GM23338 (cell line): ENCODE data around the gene RNF182. TPM values are rescaled to one million over a fixed set of nuclear protein-coding genes. Genes with fewer than 3 reads are reported as not detected.

Source experiments
- ATAC-seq: fragments of 200-7000 bp; cut with Tn5 transposase; 3 replicates; pipeline ENCODE4 v1.9.1; 2020
- DNase-seq: peaks from one replicate; pipeline ENCODE4 v3.0.0-alpha.2; 2015; ENCODE audit warnings: low spot score
- H2AFZ ChIP-seq: fragments of 200-600 bp; sonication (generic); 2 replicates; pipeline ENCODE4 v1.8.0; 2016; ENCODE audit warnings: antibody characterized with exemption, mild to moderate bottlenecking, moderate library complexity
- H3F3A ChIP-seq: fragments of 200-600 bp; sonication (generic); replicated peaks from 2 replicates; pipeline ENCODE4 v1.8.0; 2017; ENCODE audit warnings: antibody characterized with exemption, mixed run types, low read depth
- H3K27ac ChIP-seq: fragments of 200-600 bp; sonication (generic); 2 replicates; pipeline ENCODE4 v1.6.1; 2016; ENCODE audit warnings: low read depth
- H3K27me3 ChIP-seq: fragments of 200-600 bp; sonication (generic); 2 replicates; pipeline ENCODE4 v1.8.0; 2016; ENCODE audit warnings: mild to moderate bottlenecking, mixed run types, moderate library complexity; ENCODE audit not compliant: insufficient read depth
- H3K36me3 ChIP-seq: fragments of 200-600 bp; sonication (generic); 2 replicates; pipeline ENCODE4 v1.8.0; 2016; ENCODE audit warnings: mild to moderate bottlenecking; ENCODE audit not compliant: insufficient read depth
- H3K4me1 ChIP-seq: fragments of 200-600 bp; sonication (generic); 2 replicates; pipeline ENCODE4 v1.8.0; 2016; ENCODE audit warnings: mild to moderate bottlenecking, moderate library complexity; ENCODE audit not compliant: insufficient read depth
- H3K4me2 ChIP-seq: fragments of 200-600 bp; sonication (generic); 2 replicates; pipeline ENCODE4 v1.7.1; 2017; ENCODE audit warnings: mixed run types
- H3K4me3 ChIP-seq: fragments of 200-600 bp; sonication (generic); 2 replicates; pipeline ENCODE4 v1.6.1; 2016; ENCODE audit warnings: mixed run types
- H3K79me2 ChIP-seq: fragments of 200-600 bp; sonication (generic); replicated peaks from 2 replicates; pipeline ENCODE4 v1.8.0; 2017; ENCODE audit warnings: mild to moderate bottlenecking; ENCODE audit not compliant: insufficient read depth
- H3K9me2 ChIP-seq: fragments of 200-600 bp; sonication (generic); 2 replicates; pipeline ENCODE4 v1.8.0; 2017; ENCODE audit not compliant: insufficient read depth
- H4K20me1 ChIP-seq: fragments of 200-600 bp; sonication (generic); replicated peaks from 2 replicates; pipeline ENCODE4 v1.8.0; 2017; ENCODE audit warnings: mild to moderate bottlenecking; ENCODE audit not compliant: insufficient read depth
- H3K27ac Mint-ChIP-seq: 2 replicates; pipeline ENCODE4 v1.8.0; 2020; ENCODE audit warnings: inconsistent platforms, mild to moderate bottlenecking, moderate library complexity, mixed read lengths
- H3K27me3 Mint-ChIP-seq: 3 replicates; pipeline ENCODE4 v1.8.0; 2022; ENCODE audit warnings: low read depth, mild to moderate bottlenecking, moderate library complexity, mixed read lengths, inconsistent platforms; ENCODE audit not compliant: insufficient read depth, poor library complexity
- H3K36me3 Mint-ChIP-seq: 3 replicates; pipeline ENCODE4 v1.8.0; 2021; ENCODE audit warnings: low read depth, mild to moderate bottlenecking, inconsistent platforms, moderate library complexity, mixed read lengths
- H3K4me1 Mint-ChIP-seq: 3 replicates; pipeline ENCODE4 v1.8.0; 2020; ENCODE audit warnings: mild to moderate bottlenecking, inconsistent platforms, mixed read lengths
- H3K4me3 Mint-ChIP-seq: 3 replicates; pipeline ENCODE4 v1.8.0; 2021; ENCODE audit warnings: moderate library complexity, mild to moderate bottlenecking, inconsistent platforms, mixed read lengths
- H3K9me3 Mint-ChIP-seq: 3 replicates; pipeline ENCODE4 v1.8.0; 2020; ENCODE audit warnings: moderate library complexity, mild to moderate bottlenecking, inconsistent platforms, mixed read lengths
- CREB1 ChIP-seq: fragments of 250-450 bp; sonication (Bioruptor Pico); IDR thresholded peaks from 2 replicates; pipeline ENCODE4 v1.5.0; 2020; ENCODE audit warnings: low read depth, mild to moderate bottlenecking, moderate library complexity
- CTCF ChIP-seq, 2 experiments: fragments of 200-600 bp in 1 of 2; sonication (generic) in 1 of 2; conservative IDR thresholded peaks; 2 replicates each; pipeline versions ENCODE4 v1.5.1 to v1.6.1; 2016 to 2017; ENCODE audit warnings: antibody characterized with exemption in 2 of 2, low read depth in 2 of 2, mild to moderate bottlenecking in 2 of 2, moderate library complexity in 1 of 2
- ETS1 ChIP-seq: IDR thresholded peaks from 2 replicates; pipeline ENCODE4 v1.6.1; 2016; ENCODE audit warnings: antibody characterized with exemption
- EZH2 ChIP-seq: fragments of 200-600 bp; sonication (generic); IDR thresholded peaks from one replicate; pipeline ENCODE4 v1.8.0; 2017; ENCODE audit warnings: antibody characterized with exemption, mild to moderate bottlenecking, low read depth; ENCODE audit not compliant: unreplicated experiment
- EZH2phosphoT487 ChIP-seq: fragments of 200-600 bp; sonication (generic); IDR thresholded peaks from one replicate; pipeline ENCODE4 v1.8.1; 2018; ENCODE audit warnings: antibody characterized with exemption; ENCODE audit not compliant: unreplicated experiment
- JUNB ChIP-seq: IDR thresholded peaks from one replicate; pipeline ENCODE4 v1.6.1; 2016; ENCODE audit warnings: antibody characterized with exemption; ENCODE audit not compliant: unreplicated experiment
- NANOG ChIP-seq: IDR thresholded peaks from 2 replicates; pipeline ENCODE4 v1.6.1; 2016; ENCODE audit warnings: antibody characterized with exemption, borderline replicate concordance
- POLR2AphosphoS5 ChIP-seq: IDR thresholded peaks from 2 replicates; pipeline ENCODE4 v1.6.1; 2016; ENCODE audit warnings: antibody characterized with exemption, low read depth
- REST ChIP-seq: IDR thresholded peaks from one replicate; pipeline ENCODE4 v1.6.1; 2018; ENCODE audit warnings: antibody characterized with exemption; ENCODE audit not compliant: unreplicated experiment
- STAT1 ChIP-seq: IDR thresholded peaks from one replicate; pipeline ENCODE4 v1.6.1; 2016; ENCODE audit warnings: antibody characterized with exemption; ENCODE audit not compliant: unreplicated experiment
- ZNF114 ChIP-seq: fragments of 250-450 bp; sonication (Bioruptor Pico); IDR thresholded peaks from 2 replicates; pipeline ENCODE4 v1.5.0; 2020; ENCODE audit warnings: mild to moderate bottlenecking, moderate library complexity
- ZNF331 ChIP-seq: fragments of 250-450 bp; sonication (Bioruptor Pico); IDR thresholded peaks from 2 replicates; pipeline ENCODE4 v1.5.0; 2020; ENCODE audit warnings: low read depth, mild to moderate bottlenecking, moderate library complexity
- polyA plus RNA-seq: library from polyadenylated mRNA; unstranded; fragments of >200 nt; fragmentation: Nextera tagmentation; extraction: Ambion mirVana; gene quantifications from 2 replicates; pipeline ENCODE4 v1.2.1, GENCODE V29; 2016
- total RNA-seq: library from RNA; depleted of rRNA; stranded (reverse); fragments of >200 nt; shearing (Covaris generic); gene quantifications from 2 replicates; pipeline ENCODE4 v1.2.3, GENCODE V29; 2014
- TF ChIP-seq, protein P1 (sequence below): fragments of 250-450 bp; sonication (Bioruptor Pico); IDR thresholded peaks from 2 replicates; pipeline ENCODE4 v1.5.0; 2020; ENCODE audit warnings: mild to moderate bottlenecking, moderate library complexity

The RNF182 gene
- total and polyA plus RNA-seq, 2 experiments from 2014 or later = 3.2 to 9.8 TPM

DNA sequence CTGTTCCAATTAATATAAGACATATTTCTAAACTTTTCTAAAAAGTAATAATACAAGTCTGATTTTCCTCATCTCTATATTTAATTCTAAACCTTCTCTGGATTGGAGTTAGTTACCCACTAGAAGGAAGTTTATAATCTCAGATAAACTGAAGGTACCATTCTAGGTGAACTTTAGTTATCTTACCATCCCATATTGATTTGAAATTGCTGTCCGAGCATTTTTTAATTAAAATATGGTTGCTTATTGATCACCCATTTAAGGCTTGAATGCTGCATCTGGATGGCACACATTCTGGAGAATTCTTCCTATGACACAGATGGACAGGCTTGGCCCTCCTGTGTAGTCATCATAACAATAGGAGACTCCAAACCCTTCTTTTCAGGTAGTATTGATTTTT, 8.0 kb downstream of the RNF182 start:
- no peaks in the 10 kb centered on the region for H3K9me2 ChIP-seq
- H4K20me1 ChIP-seq = no peaks in the 10 kb centered on the region
- no peaks in the 10 kb centered on the region for H3F3A ChIP-seq
- no peaks in the 10 kb centered on the region for H3K9me3 Mint-ChIP-seq
- DNase-seq (no peak), ATAC-seq (no peak)
- no peaks in the 10 kb centered on the region for H3K27me3 ChIP-seq
- no peak overlapping the region for H3K4me2 ChIP-seq
- no peaks in the 10 kb centered on the region for H3K27me3 Mint-ChIP-seq
- TF ChIP-seq ZNF114 (no peak), EZH2phosphoT487 (no peak), POLR2AphosphoS5 (no peak), CREB1 (CRISPR knock-in tag) (no peak), EZH2 (no peak), STAT1 (no peak), CTCF (conservative IDR thresholded peaks at IDR 0.05; ENCODE audit: low read depth in 2 of 2) (no peak), ETS1 (no peak), REST (no peak), JUNB (no peak), NANOG (no peak), ZNF331 (CRISPR knock-in tag) (no peak)
- TF ChIP-seq, protein P1, sequence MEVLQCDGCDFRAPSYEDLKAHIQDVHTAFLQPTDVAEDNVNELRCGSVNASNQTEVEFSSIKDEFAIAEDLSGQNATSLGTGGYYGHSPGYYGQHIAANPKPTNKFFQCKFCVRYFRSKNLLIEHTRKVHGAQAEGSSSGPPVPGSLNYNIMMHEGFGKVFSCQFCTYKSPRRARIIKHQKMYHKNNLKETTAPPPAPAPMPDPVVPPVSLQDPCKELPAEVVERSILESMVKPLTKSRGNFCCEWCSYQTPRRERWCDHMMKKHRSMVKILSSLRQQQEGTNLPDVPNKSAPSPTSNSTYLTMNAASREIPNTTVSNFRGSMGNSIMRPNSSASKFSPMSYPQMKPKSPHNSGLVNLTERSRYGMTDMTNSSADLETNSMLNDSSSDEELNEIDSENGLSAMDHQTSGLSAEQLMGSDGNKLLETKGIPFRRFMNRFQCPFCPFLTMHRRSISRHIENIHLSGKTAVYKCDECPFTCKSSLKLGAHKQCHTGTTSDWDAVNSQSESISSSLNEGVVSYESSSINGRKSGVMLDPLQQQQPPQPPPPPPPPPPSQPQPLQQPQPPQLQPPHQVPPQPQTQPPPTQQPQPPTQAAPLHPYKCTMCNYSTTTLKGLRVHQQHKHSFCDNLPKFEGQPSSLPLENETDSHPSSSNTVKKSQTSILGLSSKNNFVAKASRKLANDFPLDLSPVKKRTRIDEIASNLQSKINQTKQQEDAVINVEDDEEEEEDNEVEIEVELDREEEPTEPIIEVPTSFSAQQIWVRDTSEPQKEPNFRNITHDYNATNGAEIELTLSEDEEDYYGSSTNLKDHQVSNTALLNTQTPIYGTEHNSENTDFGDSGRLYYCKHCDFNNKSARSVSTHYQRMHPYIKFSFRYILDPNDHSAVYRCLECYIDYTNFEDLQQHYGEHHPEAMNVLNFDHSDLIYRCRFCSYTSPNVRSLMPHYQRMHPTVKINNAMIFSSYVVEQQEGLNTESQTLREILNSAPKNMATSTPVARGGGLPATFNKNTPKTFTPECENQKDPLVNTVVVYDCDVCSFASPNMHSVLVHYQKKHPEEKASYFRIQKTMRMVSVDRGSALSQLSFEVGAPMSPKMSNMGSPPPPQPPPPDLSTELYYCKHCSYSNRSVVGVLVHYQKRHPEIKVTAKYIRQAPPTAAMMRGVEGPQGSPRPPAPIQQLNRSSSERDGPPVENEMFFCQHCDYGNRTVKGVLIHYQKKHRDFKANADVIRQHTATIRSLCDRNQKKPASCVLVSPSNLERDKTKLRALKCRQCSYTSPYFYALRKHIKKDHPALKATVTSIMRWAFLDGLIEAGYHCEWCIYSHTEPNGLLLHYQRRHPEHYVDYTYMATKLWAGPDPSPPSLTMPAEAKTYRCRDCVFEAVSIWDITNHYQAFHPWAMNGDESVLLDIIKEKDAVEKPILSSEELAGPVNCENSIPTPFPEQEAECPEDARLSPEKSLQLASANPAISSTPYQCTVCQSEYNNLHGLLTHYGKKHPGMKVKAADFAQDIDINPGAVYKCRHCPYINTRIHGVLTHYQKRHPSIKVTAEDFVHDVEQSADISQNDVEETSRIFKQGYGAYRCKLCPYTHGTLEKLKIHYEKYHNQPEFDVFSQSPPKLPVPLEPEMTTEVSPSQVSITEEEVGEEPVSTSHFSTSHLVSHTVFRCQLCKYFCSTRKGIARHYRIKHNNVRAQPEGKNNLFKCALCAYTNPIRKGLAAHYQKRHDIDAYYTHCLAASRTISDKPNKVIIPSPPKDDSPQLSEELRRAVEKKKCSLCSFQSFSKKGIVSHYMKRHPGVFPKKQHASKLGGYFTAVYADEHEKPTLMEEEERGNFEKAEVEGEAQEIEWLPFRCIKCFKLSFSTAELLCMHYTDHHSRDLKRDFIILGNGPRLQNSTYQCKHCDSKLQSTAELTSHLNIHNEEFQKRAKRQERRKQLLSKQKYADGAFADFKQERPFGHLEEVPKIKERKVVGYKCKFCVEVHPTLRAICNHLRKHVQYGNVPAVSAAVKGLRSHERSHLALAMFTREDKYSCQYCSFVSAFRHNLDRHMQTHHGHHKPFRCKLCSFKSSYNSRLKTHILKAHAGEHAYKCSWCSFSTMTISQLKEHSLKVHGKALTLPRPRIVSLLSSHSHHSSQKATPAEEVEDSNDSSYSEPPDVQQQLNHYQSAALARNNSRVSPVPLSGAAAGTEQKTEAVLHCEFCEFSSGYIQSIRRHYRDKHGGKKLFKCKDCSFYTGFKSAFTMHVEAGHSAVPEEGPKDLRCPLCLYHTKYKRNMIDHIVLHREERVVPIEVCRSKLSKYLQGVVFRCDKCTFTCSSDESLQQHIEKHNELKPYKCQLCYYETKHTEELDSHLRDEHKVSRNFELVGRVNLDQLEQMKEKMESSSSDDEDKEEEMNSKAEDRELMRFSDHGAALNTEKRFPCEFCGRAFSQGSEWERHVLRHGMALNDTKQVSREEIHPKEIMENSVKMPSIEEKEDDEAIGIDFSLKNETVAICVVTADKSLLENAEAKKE (CRISPR knock-in tag) = no peak
- H3K79me2 ChIP-seq = peaks cover 18% of the 10 kb centered on the region
- H3K4me3 ChIP-seq = no peak overlapping the region
- no peak overlapping the region for H3K27ac Mint-ChIP-seq
- H3K4me3 Mint-ChIP-seq = no peak overlapping the region
- peaks cover 3% of the 10 kb centered on the region for H3K36me3 Mint-ChIP-seq
- H3K4me1 Mint-ChIP-seq = peaks cover 25% of the 10 kb centered on the region
- no peak overlapping the region for H2AFZ ChIP-seq
- H3K4me1 ChIP-seq = peaks cover 8% of the 10 kb centered on the region
- no peak overlapping the region for H3K27ac ChIP-seq
- no peaks in the 10 kb centered on the region for H3K36me3 ChIP-seq
